GM12892 (cell line): ENCODE data around the gene NTMT1.

Experiments used
- POLR2A ChIP-seq: IDR thresholded peaks from 2 replicates; pipeline ENCODE4 v1.6.1; 2011; ENCODE audit warnings: low read depth, low read length, control low read depth
- POLR2AphosphoS5 ChIP-seq: IDR thresholded peaks from 2 replicates; pipeline ENCODE4 v1.6.1; 2011; ENCODE audit warnings: low read depth, low read length, control low read depth

DNA sequence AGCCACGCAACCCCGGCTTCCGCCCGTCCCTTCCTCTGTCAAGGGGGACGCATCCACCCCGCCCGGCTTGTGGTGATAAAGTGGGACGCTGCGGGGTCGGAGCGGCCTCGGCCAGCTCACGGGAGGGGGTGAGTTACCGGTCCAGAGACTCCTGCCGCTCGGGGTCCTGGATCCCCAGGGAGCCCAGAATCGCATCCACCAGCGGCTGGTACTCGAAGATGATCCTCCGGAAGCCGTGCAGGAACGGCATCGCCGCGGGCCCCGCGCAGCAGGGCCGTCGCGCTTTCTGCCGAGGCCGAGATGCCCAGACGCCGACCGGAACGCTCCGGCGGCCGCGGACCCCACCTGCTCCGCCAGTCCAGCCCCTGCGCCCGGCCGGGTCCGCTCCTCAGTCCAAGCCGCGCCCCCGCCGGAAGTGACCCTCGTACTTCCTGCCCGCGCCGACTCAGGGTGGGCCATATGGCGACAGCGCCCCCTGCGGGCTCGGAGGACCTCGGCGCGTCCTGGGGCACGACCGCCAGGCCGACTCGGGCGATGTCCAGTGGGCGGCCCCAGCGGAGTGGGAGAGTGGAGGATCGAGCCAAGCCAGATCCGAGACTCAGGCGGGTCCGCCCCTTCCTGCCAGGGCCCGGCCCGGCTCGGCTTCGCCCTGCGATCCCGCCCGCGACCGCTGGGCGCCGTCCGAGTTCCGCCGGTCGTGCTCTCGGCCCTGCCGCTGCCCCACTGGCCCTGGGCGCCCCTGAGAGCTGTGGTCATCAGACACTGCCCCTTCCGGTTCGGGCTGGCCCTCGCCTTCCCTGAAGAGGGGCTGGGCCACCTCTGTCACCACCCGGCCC lies 16.0 kb downstream of the NTMT1 start, which contains the start of gene ASB6:
- TF ChIP-seq POLR2AphosphoS5, result peak; percentile 72
- TF ChIP-seq POLR2A, result peak; percentile 86; the same call in 1 of the 2 replicates
